Naive thymus-derived CD8-positive, alpha-beta T cell (primary cell): ENCODE measurements around the gene MAPKAP1. TPM values are rescaled to one million over a fixed set of nuclear protein-coding genes. Genes with fewer than 3 reads are reported as not detected.
"Not testable (repeated sequence)": the region's sequence is repeated elsewhere in the genome, so short reads cannot be mapped to it uniquely, and the experiment has no call there.

Source experiments
- ATAC-seq, 2 donors: fragments of 150-1000 bp; cut with Tn5 transposase in 1 of 2; sonication (Bioruptor Pico), chemical (Tn5 transposase) in 1 of 2; 1 replicate in 1 of 2; 2 replicates in 1 of 2; pipeline ENCODE4 v1.10.0; 2021; ENCODE audit warnings: mild to moderate bottlenecking in 2 of 2, moderate library complexity in 2 of 2
- POLR2A ChIA-PET: fragments of 350-600 bp; sonication (Branson Sonifier 250); formaldehyde crosslinking; loops from one replicate; lab custom pipeline; 2021; ENCODE audit warnings: antibody characterized with exemption; lab: Charles Lee
- DNase-seq, 10 donors: peaks; one replicate each; pipeline versions ENCODE4 v3.0.0 to v3.0.0-alpha.2; 2020 to 2022
- H3K27ac Mint-ChIP-seq, 10 donors: one replicate each; pipeline ENCODE4 v1.8.0; 2020 to 2022; ENCODE audit warnings: mild to moderate bottlenecking in 10 of 10, mixed read lengths in 10 of 10, moderate library complexity in 4 of 10, inconsistent platforms in 1 of 10
- H3K27me3 Mint-ChIP-seq, 5 donors: one replicate each; pipeline ENCODE4 v1.8.0; 2021 to 2022; ENCODE audit warnings: mixed read lengths in 5 of 5
- H3K36me3 Mint-ChIP-seq, 3 donors: one replicate each; pipeline ENCODE4 v1.8.0; 2020 to 2022; ENCODE audit warnings: mixed read lengths in 3 of 3, mild to moderate bottlenecking in 2 of 3, inconsistent platforms in 1 of 3
- H3K4me1 Mint-ChIP-seq, 4 donors: one replicate each; pipeline ENCODE4 v1.8.0; 2021 to 2022; ENCODE audit warnings: mixed read lengths in 4 of 4
- H3K4me3 Mint-ChIP-seq, 10 donors: one replicate each; pipeline ENCODE4 v1.8.0; 2020 to 2022; ENCODE audit warnings: mild to moderate bottlenecking in 10 of 10, mixed read lengths in 10 of 10, moderate library complexity in 6 of 10, inconsistent platforms in 1 of 10
- H3K9me3 Mint-ChIP-seq, 9 donors: one replicate each; pipeline ENCODE4 v1.8.0; 2020 to 2022; ENCODE audit warnings: mixed read lengths in 9 of 9, mild to moderate bottlenecking in 3 of 9, inconsistent platforms in 1 of 9, moderate library complexity in 1 of 9
- polyA plus RNA-seq, 3 donors: library from polyadenylated mRNA; unstranded; fragments of 300-500 nt; fragmentation: Illumina TruSeq; gene quantifications; one replicate each; pipeline ENCODE4 v1.2.3, GENCODE V29; 2021
- total RNA-seq, 8 experiments: library from RNA in 2 of 8; stranded (reverse) in 2 of 8; gene quantifications; one replicate each; pipeline ENCODE4 v1.2.3 and lab custom pipeline; 2021 to 2026

The MAPKAP1 gene
- total and polyA plus RNA-seq, 5 experiments from 2014 or later: 50.0 to 69.6 (median 53.5) TPM

DNA sequence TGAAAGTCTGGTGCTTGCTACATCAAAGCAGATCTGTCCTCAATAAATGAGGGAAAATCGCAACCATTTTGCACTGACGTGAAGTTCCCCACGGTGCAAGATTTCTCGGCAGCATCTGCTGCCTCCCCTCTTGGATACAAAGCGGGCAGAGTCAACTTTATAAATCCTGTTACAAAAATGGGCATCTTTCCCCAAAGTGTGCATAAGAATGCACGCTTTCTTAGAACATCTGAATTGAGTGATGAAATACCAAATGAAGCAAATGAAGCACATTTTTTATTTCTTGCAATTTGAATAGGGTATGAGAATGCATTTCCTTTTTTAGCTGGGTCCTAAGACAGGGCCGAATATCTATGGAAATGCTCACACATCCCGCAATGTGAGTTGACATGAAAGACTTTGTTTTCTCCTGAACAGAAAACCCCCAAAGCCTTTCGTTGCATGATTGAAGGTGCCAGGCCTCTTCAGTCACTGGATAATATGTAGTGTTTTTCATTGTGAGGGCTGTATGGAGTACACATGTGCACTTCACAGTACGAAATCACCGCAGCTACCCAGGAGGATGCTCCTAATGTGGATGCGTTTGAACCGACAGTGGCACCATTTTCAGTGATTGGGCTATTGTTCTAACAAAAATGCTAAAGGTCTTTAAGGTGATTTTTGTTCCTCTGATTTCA, 19.6 kb upstream of the MAPKAP1 start:
- POLR2A ChIA-PET: no interaction called here
- H3K27ac Mint-ChIP-seq: no peak overlapping the region
- H3K9me3 Mint-ChIP-seq: no peaks in the 10 kb centered on the region
- no peak overlapping the region for H3K4me3 Mint-ChIP-seq
- no peaks in the 10 kb centered on the region for H3K36me3 Mint-ChIP-seq
- H3K27me3 Mint-ChIP-seq: peaks cover 0 to 8% (median 3%) of the 10 kb centered on the region in 5 donors
- no peaks in the 10 kb centered on the region for H3K4me1 Mint-ChIP-seq
- ATAC-seq: no peak
- DNase-seq: no peak

DNA sequence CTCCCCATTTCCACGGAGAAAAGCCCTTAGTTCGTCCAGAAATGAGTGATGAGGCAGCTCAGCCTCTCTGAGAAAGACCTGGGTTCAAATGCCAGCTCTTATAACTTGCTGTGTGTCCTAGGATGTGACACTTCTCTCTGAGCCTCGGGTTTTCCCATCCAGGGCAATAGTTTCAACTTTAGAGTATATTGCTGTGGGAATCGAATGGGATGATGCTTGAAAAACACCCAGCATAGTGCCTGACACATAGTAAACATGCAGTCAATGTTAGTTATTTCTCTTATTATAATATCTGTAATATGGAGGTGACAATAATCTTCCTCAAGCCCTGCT, 430 bp upstream of the MAPKAP1 start:
- Mint-ChIP-seq H3K36me3 (peaks cover 0 to 8% (median 0%) of the 10 kb centered on the region in 3 donors), H3K9me3 (no peaks in the 10 kb centered on the region), H3K4me1 (peaks cover 21 to 52% (median 43%) of the 10 kb centered on the region in 4 donors), H3K4me3 (peak overlapping the region; percentile 82 to 94 (median 86)), H3K27me3 (peaks cover 2 to 11% (median 5%) of the 10 kb centered on the region in 5 donors), H3K27ac (peak overlapping the region; percentile 57 to 95 (median 91))
- ATAC-seq (no peak), DNase-seq (no peak)
- POLR2A ChIA-PET: interaction anchor here (0.8 to 1.6 kb wide), 8 partner anchors 31 to 136 kb away, joined by 3 to 9 read pairs (median 3); partner anchors contain the start of gene PBX3

DNA sequence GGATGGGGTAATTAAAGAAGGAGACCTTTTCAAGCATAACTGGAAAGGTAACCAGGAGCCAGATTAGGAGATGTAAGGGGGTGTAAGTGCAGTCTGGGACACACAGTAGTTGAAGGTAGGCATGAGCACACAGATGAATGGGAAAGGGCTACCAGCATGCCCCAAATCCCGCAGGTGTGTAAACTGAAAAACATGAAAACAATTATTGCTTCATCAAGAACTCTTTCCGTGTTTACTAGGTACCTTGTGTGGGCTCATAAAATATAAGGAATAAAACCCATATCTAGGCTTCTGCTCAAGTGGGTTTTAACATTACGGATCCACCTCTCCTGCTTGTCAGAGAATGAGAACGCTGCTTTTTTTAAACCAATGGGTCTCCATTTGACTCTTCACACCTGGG, 1.1 kb downstream of the MAPKAP1 start:
- peaks cover 24 to 62% (median 49%) of the 10 kb centered on the region in 4 donors for H3K4me1 Mint-ChIP-seq
- POLR2A ChIA-PET: interaction anchor here (0.8 to 1.5 kb wide), 2 partner anchors 28 to 124 kb away, joined by 4 to 9 read pairs; no protein-coding TSS in a partner anchor

DNA sequence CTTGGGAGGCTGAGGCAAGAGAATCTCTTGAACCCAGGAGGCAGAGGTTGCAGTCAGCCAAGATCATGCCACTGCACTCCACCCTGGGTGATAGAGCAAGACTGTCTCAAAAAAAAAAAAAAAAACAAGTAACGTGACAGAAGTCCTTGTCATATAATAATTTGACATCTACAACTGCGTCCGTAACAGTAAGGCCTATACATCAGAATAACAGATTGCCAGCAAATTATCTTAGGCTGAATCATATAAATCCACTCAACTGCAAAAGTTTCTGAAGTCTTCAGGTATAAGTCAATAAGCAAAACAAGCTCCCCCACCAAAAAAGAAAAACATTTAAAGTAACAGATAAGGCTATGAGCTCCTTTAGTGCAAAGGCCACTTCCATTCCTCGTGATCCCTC, 3.3 kb downstream of the MAPKAP1 start:
- Mint-ChIP-seq H3K4me3 (peak overlapping the region in 1 of 10 donors; percentile 0), H3K27me3 (no peaks in the 10 kb centered on the region), H3K4me1 (peaks cover 29 to 74% (median 57%) of the 10 kb centered on the region in 4 donors), H3K36me3 (peaks cover 0 to 8% (median 0%) of the 10 kb centered on the region in 3 donors), H3K9me3 (no peaks in the 10 kb centered on the region), H3K27ac (peak overlapping the region in 2 of 10 donors; percentile 15 to 32)
- no peak for ATAC-seq
- DNase-seq: no peak
- POLR2A ChIA-PET: no interaction called here

More for the DNA sequence above, 1.1 kb downstream of the MAPKAP1 start:
- Mint-ChIP-seq H3K9me3 (no peaks in the 10 kb centered on the region), H3K27ac (peak overlapping the region; percentile 3 to 91 (median 75)), H3K4me3 (peak overlapping the region; percentile 82 to 94 (median 86)), H3K36me3 (peaks cover 0 to 8% (median 0%) of the 10 kb centered on the region in 3 donors), H3K27me3 (peaks cover 0 to 11% (median 5%) of the 10 kb centered on the region in 5 donors)
- ATAC-seq (no peak), DNase-seq (no peak)

DNA sequence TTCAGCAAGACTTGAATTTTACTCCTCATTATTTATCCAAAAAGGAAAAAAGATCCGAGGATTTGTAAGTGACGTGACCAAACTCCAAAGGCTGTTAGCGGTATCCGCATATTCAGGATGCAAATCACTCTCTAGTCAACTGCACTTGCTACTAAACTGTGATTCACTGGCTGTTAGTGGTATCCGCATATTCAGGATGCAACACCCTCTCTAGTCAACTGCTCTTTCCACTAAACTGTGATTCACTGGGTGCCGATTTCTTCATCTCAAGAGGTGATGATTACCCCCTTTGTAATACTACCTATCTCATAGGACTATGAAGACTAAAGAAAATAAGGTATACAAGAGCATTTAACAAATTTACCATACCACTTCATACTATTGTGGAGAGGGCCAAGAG, 5.7 kb downstream of the MAPKAP1 start:
- no peaks in the 10 kb centered on the region for H3K27me3 Mint-ChIP-seq
- H3K4me1 Mint-ChIP-seq: peaks cover 34 to 74% (median 61%) of the 10 kb centered on the region in 4 donors
- DNase-seq (no peak), ATAC-seq (no peak)
- no peaks in the 10 kb centered on the region for H3K9me3 Mint-ChIP-seq
- no peak overlapping the region for H3K4me3 Mint-ChIP-seq
- peak overlapping the region in 1 of 10 donors; percentile 11 for H3K27ac Mint-ChIP-seq
- peaks cover 0 to 11% (median 0%) of the 10 kb centered on the region in 3 donors for H3K36me3 Mint-ChIP-seq
- POLR2A ChIA-PET: no interaction called here

DNA sequence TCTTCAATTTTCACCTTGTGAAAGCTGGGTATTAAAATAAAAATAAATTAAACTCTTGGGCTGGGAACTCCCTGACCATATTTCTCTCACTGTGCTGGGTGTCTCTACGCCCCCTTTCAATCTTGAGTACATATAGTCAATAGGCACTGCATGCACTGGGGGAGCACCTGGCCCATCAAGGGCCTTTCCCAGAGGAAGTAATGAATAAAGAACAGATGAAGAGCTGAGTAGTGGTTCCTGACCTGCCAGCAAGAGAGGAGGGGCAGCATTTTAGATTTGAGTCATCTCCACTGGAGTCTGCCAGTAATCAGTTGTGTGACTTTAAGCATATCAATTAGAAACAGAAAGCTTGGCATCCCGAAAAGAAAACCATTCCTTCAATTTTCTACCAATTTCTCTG, 6.2 kb downstream of the MAPKAP1 start:
- POLR2A ChIA-PET: no interaction called here
- ATAC-seq (no peak), DNase-seq (no peak)
- H3K36me3 Mint-ChIP-seq: peaks cover 0 to 16% (median 0%) of the 10 kb centered on the region in 3 donors
- H3K27ac Mint-ChIP-seq: peak overlapping the region in 1 of 10 donors; percentile 28
- no peaks in the 10 kb centered on the region for H3K9me3 Mint-ChIP-seq
- H3K4me1 Mint-ChIP-seq: peaks cover 30 to 72% (median 55%) of the 10 kb centered on the region in 4 donors
- no peak overlapping the region for H3K4me3 Mint-ChIP-seq
- H3K27me3 Mint-ChIP-seq: no peaks in the 10 kb centered on the region

DNA sequence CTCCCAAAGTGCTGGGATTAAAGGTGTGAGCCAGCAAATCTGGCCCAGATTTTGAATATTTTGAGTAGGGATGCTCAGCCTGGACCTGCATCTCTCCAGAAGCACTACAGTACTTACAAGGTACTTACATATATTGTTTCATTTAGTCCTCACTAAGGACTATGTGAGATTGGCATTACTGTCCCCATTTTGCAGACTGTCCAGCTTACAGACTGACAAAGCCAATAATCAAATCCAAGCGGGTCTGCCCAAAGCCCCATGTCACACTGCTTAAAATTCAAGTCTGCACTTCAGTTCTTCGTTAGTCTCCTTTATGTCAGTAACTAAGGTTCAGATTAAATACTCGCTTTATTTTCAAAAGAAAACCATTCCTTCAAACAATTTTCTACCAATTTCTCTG, 7.1 kb downstream of the MAPKAP1 start:
- POLR2A ChIA-PET: no interaction called here
- H3K4me3 Mint-ChIP-seq: no peak overlapping the region
- H3K4me1 Mint-ChIP-seq: peaks cover 22 to 66% (median 46%) of the 10 kb centered on the region in 4 donors
- H3K27ac Mint-ChIP-seq: no peak overlapping the region
- no peaks in the 10 kb centered on the region for H3K27me3 Mint-ChIP-seq
- DNase-seq (no peak), ATAC-seq (no peak)
- no peaks in the 10 kb centered on the region for H3K9me3 Mint-ChIP-seq
- H3K36me3 Mint-ChIP-seq: peaks cover 0 to 21% (median 0%) of the 10 kb centered on the region in 3 donors

DNA sequence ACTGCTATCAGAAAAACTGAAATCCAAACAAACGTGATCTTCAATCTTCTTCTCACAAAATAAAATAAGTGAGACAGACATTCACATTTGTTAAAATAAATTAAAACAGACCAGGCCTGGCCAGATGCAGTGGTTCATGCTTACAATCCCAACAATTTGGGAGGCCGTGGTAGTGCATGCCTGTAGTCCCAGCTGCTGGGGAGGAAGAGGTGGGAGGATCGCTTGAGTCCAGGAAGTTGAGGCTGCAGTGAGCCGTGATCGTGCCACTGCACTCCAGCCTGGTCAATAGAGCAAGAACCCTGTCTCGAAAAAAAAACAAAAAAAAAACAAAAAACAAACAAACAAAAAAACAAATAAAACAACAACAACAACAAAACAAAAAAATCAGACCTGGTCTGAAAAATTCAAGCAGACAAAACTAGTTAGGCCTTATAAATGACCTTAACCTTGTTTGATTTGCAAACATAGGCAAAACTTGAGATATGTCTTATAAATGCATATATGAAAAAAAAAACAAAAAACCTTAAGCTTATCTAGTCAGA, 10.8 kb downstream of the MAPKAP1 start:
- Mint-ChIP-seq H3K36me3 (peaks cover 0 to 30% (median 0%) of the 10 kb centered on the region in 3 donors), H3K9me3 (no peaks in the 10 kb centered on the region), H3K4me3 (no peak overlapping the region), H3K27ac (no peak overlapping the region), H3K27me3 (no peaks in the 10 kb centered on the region), H3K4me1 (peaks cover 16 to 49% (median 37%) of the 10 kb centered on the region in 4 donors)
- no peak for ATAC-seq
- no peak for DNase-seq
- POLR2A ChIA-PET: interaction anchor here (0.7 to 1.1 kb wide), 2 partner anchors 26 to 44 kb away, joined by 3 to 4 read pairs; no protein-coding TSS in a partner anchor

DNA sequence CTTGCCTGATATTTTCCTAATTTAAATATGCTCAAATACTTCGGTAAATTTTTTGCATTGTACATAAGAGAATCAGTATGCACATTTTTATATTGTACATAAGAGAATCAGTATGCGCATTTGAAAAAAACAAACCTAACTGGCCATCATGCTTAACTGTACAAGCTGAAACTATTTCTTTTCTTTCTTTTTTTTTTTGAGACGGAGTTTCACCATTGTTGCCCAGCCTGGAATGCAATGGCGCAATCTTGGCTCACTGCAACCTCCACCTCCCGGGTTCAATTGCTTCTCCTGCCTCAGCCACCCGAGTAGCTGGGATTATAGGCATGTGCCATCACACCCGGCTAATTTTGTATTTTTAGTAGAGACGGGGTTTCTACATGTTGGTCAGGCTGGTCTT, 11.5 kb downstream of the MAPKAP1 start:
- not testable (repeated sequence) for H3K27me3 Mint-ChIP-seq, H3K27ac Mint-ChIP-seq, H3K4me3 Mint-ChIP-seq, ATAC-seq, H3K9me3 Mint-ChIP-seq, DNase-seq
- Mint-ChIP-seq H3K4me1 (peaks cover 13 to 49% (median 38%) of the 10 kb centered on the region in 4 donors), H3K36me3 (peaks cover 0 to 36% (median 5%) of the 10 kb centered on the region in 3 donors)
- POLR2A ChIA-PET: interaction anchor here (1.1 kb wide), 1 partner anchor 26 kb away, joined by 4 read pairs; no protein-coding TSS in a partner anchor

DNA sequence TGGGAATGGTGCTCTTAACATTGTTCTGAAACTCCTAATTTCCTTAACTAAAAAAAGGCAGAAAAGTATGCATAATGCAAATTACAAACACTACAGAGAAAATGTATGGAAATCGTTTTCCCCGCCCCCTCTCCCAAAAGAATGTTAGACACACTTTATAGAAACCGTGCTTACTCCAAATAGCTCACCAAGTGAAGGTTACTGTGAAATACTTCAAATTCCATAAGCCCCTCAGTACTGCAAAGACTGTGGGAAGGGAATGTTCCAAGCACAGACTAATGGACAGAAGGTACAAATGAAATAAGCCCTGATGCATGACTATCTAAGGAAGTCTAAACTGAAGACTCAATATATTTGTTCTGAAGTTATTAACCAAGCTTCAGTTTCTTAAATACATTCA, 12.5 kb downstream of the MAPKAP1 start:
- Mint-ChIP-seq H3K36me3 (peaks cover 0 to 43% (median 12%) of the 10 kb centered on the region in 3 donors), H3K4me3 (no peak overlapping the region), H3K27ac (no peak overlapping the region), H3K4me1 (peaks cover 16 to 53% (median 43%) of the 10 kb centered on the region in 4 donors), H3K9me3 (no peaks in the 10 kb centered on the region), H3K27me3 (no peaks in the 10 kb centered on the region)
- DNase-seq (no peak), ATAC-seq (no peak)
- POLR2A ChIA-PET: no interaction called here

DNA sequence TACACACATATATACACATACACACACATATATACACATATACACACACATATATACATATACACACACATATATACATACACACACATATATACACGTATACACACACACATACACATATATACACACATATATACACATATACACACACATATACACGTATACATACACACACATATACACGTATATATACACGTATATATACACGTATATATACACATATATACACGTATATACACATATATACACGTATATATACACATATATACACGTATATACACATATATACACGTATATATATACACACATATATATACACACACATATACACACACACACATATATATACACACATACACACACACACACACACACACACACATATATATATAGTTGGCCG, 13.5 kb downstream of the MAPKAP1 start:
- H3K4me3 Mint-ChIP-seq, DNase-seq, H3K27me3 Mint-ChIP-seq, H3K27ac Mint-ChIP-seq, H3K9me3 Mint-ChIP-seq, ATAC-seq, POLR2A ChIA-PET: not testable (repeated sequence)
- Mint-ChIP-seq H3K36me3 (peaks cover 0 to 43% (median 12%) of the 10 kb centered on the region in 3 donors), H3K4me1 (peaks cover 18 to 48% (median 37%) of the 10 kb centered on the region in 4 donors)

DNA sequence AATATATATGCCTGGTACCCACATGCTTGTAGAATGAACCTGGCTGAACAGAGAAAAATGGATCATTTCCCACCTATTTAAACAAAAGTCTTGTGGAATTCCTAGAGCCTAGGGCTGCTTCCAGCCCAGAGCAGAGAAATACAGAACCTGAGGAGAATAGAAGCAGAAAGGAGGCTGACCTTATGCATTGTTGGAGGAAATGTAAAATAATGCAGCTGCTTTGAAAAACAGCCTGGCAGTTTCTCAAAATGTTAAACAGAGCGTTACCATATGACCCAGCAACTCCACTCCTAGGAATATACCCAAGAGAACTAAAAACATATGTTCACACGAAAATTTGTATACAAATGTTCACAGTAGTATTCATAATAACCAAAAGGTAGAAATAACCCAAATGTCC, 15.1 kb downstream of the MAPKAP1 start:
- H3K4me3 Mint-ChIP-seq: no peak overlapping the region
- no peak for DNase-seq
- peaks cover 16 to 42% (median 33%) of the 10 kb centered on the region in 4 donors for H3K4me1 Mint-ChIP-seq
- POLR2A ChIA-PET: no interaction called here
- H3K27me3 Mint-ChIP-seq: no peaks in the 10 kb centered on the region
- no peaks in the 10 kb centered on the region for H3K9me3 Mint-ChIP-seq
- H3K36me3 Mint-ChIP-seq: peaks cover 0 to 43% (median 15%) of the 10 kb centered on the region in 3 donors
- no peak for ATAC-seq
- no peak overlapping the region for H3K27ac Mint-ChIP-seq

DNA sequence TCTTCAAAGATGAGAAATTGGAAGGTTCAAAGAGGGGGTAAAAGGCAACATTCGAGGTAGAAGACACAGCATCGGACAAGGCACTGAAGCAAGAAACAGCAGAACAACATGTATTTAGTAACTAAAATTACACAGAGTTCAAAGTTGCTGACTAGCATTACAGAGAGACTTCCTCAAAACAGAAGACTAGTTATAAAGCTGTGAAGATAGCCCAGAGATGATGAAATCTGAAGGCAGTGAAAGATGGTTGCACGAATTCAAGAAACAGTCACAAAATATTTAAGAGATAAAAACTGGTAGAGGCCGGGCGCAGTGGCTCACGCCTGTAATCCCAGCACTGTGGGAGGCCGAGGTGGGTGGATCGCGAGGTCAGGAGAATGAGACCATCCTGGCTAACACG, 16.3 kb downstream of the MAPKAP1 start:
- peaks cover 13 to 33% (median 30%) of the 10 kb centered on the region in 4 donors for H3K4me1 Mint-ChIP-seq
- peaks cover 0 to 37% (median 18%) of the 10 kb centered on the region in 3 donors for H3K36me3 Mint-ChIP-seq
- POLR2A ChIA-PET: no interaction called here
- peak overlapping the region in 1 of 10 donors; percentile 20 for H3K4me3 Mint-ChIP-seq
- DNase-seq: no peak
- no peaks in the 10 kb centered on the region for H3K9me3 Mint-ChIP-seq
- H3K27ac Mint-ChIP-seq: peak overlapping the region in 2 of 10 donors; percentile 8 to 29
- no peak for ATAC-seq
- no peaks in the 10 kb centered on the region for H3K27me3 Mint-ChIP-seq
